ENCODE data around the gene ABI3BP.

GRCh38 chr3:100833483-100833882, 159.7 kb downstream of the ABI3BP start:
- no peak for TF ChIP-seq EZH2 (optimal IDR thresholded peaks at IDR 0.05; ENCODE audit: low read depth, low read length)
- no peak for TF ChIP-seq CTCF (IDR thresholded peaks at IDR 0.05; ENCODE audit: low read length)
- no peak for TF ChIP-seq EZH2phosphoT487 (IDR thresholded peaks at IDR 0.05; ENCODE audit: low read length)

Measured in MM.1S (cell line).